Stimulated activated CD8-positive, alpha-beta memory T cell treated with anti-CD3 and anti-CD28 coated beads, Interleukin-4, amount 100 ng/mL, for 48 hours (primary cell): ENCODE data around the gene OGA.

ENCODE experiments used
- DNase-seq: peaks from one replicate; pipeline ENCODE4 v3.0.0-alpha.2; 2020

Gene OGA

GRCh38 chr10:101834341-101834740 lies 16.1 kb upstream of the OGA start:
- no peak for DNase-seq

- DNase-seq = no peak
Measured at GRCh38 chr10:101833466-101833865, 15.2 kb upstream of the OGA start.

GRCh38 chr10:101832325-101832771 lies 14.1 kb upstream of the OGA start:
- DNase-seq = no peak

GRCh38 chr10:101831169-101831811 lies 13.0 kb upstream of the OGA start:
- no peak for DNase-seq

- peak; percentile 92 for DNase-seq
Measured at GRCh38 chr10:101830322-101831168, 12.3 kb upstream of the OGA start.

GRCh38 chr10:101829561-101830315 lies 11.5 kb upstream of the OGA start:
- peak; percentile 72 for DNase-seq

DNA sequence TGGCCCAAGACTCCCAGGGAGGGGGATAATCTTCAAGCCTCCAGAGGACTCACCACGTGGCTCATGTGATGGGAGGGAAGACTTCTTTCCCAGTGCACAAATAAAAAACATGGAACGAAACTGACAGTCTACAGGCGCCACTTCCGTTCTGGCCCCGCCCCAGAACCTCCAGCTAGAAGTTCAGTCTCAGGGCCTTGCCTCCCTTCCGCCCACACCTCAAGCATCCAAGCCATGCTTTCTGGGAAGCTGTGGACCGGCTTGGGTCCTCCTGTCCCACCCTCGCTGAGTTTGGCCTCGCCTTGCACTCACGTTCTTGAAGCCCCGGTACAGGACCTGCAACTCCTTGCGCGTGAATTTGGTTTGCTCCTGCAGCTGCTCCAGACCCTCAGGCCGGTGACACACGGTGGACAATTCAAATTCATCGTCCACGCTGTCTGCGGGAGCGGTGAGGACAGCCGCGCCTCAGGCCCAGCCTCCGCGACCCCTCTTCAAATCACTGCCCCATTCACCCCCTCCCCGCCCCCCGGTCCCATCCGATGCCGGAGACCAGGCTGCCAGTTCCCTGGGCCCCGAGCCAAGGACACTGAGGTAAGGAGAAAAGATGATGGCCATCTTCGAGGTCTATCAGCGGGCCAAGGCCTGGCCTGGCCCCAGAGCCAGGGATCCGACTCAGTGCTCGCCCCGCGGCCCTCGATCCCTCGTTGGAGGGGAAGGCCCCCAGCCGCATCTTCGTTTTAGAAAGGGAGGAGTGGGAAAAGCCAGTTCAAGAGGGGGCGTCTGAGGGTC lies 10.7 kb upstream of the OGA start:
- no peak for DNase-seq

DNA sequence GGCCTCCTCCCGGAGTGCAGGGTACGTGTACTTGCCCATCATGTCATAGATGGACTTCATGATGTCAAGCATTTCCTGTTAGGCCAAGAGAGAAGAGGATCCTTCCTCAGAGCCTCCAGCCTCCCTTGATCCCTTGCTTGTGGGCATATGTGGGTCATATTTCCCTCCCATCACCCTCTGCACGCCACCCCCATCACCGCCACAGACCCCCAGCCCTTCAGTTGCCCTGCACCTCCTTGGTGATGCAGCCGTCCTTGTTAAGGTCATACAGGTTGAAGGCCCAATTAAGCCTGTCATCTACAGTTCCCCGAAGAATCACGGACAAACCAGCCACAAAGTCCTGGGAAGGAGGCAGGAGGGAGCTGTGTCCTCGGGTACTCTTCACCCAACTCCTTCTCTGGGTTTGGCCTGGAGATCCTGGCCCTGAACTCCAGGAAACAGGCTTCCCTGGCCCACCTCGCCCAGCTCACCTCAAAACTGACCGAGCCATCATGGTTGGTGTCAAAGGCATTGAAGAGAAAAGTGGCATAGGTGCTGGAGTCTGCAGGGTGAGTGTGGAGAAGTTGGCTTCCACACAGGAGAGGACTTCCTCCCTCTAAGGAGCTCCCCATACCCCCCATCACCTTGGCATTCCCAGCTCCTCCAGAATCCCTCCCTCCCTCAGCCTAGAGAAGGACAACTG lies 9.8 kb upstream of the OGA start:
- no peak for DNase-seq

- no peak for DNase-seq
Measured at GRCh38 chr10:101826852-101827434, 8.7 kb upstream of the OGA start.

- no peak for DNase-seq
Measured at GRCh38 chr10:101824736-101825135, 6.5 kb upstream of the OGA start.

DNA sequence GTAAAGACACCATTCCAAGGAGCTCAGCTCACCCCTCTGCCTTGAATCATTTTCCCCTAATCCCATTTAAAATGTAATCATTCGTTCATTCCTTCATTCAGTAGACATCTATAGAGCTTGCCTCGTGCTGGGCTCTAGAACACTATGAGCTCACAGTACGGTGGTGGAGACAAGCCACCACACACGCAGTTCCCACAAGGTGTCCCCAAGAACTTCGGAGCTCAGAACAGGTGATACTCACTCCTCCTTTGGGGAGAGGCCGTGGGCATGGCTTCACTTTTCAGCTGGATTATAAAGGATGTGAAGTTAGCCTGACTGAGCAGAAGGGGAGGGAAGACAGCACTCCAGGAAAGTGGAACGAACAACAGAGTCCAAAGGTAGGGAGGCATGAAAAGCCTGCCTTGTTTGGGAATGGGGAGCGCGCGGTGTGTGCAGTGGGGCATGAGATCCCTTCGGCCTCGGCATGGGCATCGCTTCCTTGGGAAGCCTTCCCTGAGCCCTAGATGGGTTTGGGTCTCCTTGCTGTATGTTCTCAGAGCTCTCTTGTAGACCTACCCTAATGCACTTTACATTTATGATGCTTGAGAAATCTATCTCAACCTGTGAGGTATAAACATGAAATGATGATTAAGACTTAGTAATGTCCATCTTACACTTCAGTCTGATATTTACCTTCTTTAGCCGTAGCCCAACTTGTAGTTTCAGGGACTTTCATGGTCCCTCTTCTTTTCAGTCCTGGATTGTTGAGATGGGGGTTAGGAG lies 809 bp upstream of the OGA start:
- DNase-seq = no peak

DNA sequence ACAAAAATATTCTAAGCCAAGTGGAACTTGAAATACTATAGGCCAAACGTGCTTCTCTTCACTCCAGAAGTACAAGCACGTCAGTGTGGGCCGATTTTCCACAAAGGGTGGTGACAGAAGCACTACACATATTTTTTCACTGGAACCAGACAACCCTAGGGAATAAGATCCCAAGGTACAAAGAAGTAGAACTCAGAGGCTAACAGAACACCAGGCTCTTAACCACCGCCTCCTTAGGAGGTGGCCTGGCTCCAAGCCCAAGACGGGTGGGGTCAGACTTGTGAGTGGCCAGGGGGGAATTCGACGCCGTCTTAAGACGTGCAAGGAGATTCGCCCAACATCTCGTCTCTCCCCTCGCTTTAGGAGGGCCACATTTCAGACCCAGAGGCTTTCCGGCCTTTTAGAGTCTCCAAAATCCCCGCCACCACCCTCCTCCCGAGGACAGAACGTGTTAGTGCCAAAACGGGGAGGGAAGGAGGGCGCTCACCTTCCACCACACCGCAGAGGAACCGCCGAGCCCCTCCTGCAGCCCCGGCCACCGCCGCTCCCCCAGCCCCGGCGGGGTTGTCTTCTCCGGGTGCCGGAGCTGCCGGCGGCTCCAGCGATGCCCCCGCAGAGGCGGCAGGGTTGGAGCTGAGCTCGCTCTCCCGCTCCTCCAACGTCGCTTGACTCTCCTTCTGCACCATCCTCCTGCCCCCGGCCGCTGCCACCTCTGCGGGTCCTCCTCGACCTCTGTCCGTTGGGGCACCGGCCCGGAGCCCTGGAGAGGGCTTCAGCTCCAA lies 716 bp downstream of the OGA start:
- peak; percentile 58 for DNase-seq

- DNase-seq = no peak
Measured at GRCh38 chr10:101816913-101817336, 1.3 kb downstream of the OGA start.

DNA sequence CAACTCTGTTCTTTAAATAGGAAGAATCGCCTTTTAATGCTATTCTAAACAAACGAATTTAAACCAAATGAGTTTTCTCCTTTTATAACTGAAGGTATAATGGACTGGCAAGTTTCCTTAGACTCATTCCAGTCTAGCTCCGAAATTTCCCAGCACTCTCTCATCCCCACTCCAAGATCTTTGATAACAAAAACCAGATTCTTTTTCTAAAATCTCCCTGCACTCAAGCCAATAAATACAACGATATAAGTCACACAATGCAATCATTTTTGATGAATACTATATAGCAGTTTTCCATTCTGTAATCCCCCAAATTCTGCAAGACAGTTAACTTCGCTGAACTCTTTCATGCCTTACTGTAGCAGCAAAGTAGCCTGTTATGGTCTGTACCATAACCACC lies 1.9 kb downstream of the OGA start:
- DNase-seq = no peak

- DNase-seq = no peak
Measured at GRCh38 chr10:101814466-101815071, 3.7 kb downstream of the OGA start.

DNA sequence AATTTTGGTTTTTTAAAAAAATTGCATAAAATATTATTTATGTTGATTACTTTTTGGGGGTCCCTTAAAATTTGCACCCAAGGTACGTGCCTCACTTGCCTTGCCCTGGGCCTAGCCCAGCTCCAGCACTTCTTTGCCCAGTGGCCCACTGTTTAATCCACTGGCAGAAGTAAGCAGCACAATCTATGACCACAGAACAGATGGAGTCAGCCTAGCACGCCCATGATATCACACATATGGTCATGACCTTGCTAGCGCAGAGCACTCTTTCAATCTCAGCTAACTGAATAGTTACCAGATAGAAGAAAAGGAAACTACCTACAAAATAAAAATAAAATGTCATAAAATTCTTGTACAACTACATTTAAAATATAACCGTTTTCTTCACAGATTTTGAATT lies 5.6 kb downstream of the OGA start:
- no peak for DNase-seq

GRCh38 chr10:101807158-101807557 lies 11.1 kb downstream of the OGA start:
- DNase-seq = no peak

GRCh38 chr10:101803511-101803910 lies 14.7 kb downstream of the OGA start:
- DNase-seq = no peak

- no peak for DNase-seq
Measured at GRCh38 chr10:101797403-101798059, 20.7 kb downstream of the OGA start.
